Transverse colon (tissue), 3 donors: ENCODE results near the gene C1QTNF6.

Source experiments
- CTCF ChIP-seq, 5 experiments: fragments of 200-600 bp in 3 of 5; fragments of 450-650 bp in 2 of 5; sonication (generic) in 3 of 5; IDR thresholded peaks; 1 replicate in 2 of 5; 2 replicates in 3 of 5; pipeline ENCODE4 v1.5.1; 2016 to 2017; ENCODE audit warnings: antibody characterized with exemption in 5 of 5, inconsistent platforms in 3 of 5, mild to moderate bottlenecking in 2 of 5, moderate library complexity in 1 of 5
- POLR2A ChIP-seq: fragments of 450-650 bp; IDR thresholded peaks from one replicate; pipeline ENCODE4 v1.6.1; 2016; ENCODE audit warnings: antibody characterized with exemption, mild to moderate bottlenecking, moderate library complexity

- TF ChIP-seq CTCF (IDR thresholded peaks at IDR 0.05) (no peak), POLR2A (no peak)
Measured at GRCh38 chr22:37144180-37144554, 43.9 kb downstream of the C1QTNF6 start.
